ENCODE measurements around the gene CTNNA2.

GRCh38 chr2:80303006-80303908, 790.4 kb downstream of the CTNNA2 start:
- no peak for TF ChIP-seq SP1 (IDR thresholded peaks at IDR 0.05; ENCODE audit: low read depth, low read length)
- no peak for TF ChIP-seq HDAC6 (IDR thresholded peaks at IDR 0.05; ENCODE audit: low read depth, low read length)
- TF ChIP-seq CEBPB (IDR thresholded peaks at IDR 0.05; ENCODE audit: low read depth, low read length), result no peak
- TF ChIP-seq EP300 (IDR thresholded peaks at IDR 0.05; ENCODE audit: borderline replicate concordance in 1 of 2, low read depth in 2 of 2, low read length in 2 of 2), result no peak
- no peak for TF ChIP-seq NRF1 (IDR thresholded peaks at IDR 0.05; ENCODE audit: low read depth, low read length)
- TF ChIP-seq, protein P1, sequence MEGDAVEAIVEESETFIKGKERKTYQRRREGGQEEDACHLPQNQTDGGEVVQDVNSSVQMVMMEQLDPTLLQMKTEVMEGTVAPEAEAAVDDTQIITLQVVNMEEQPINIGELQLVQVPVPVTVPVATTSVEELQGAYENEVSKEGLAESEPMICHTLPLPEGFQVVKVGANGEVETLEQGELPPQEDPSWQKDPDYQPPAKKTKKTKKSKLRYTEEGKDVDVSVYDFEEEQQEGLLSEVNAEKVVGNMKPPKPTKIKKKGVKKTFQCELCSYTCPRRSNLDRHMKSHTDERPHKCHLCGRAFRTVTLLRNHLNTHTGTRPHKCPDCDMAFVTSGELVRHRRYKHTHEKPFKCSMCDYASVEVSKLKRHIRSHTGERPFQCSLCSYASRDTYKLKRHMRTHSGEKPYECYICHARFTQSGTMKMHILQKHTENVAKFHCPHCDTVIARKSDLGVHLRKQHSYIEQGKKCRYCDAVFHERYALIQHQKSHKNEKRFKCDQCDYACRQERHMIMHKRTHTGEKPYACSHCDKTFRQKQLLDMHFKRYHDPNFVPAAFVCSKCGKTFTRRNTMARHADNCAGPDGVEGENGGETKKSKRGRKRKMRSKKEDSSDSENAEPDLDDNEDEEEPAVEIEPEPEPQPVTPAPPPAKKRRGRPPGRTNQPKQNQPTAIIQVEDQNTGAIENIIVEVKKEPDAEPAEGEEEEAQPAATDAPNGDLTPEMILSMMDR (IDR thresholded peaks at IDR 0.05; ENCODE audit: control extremely low read depth in 1 of 3, insufficient read depth in 1 of 3, low read depth in 1 of 3, low read length in 3 of 3), result no peak
- 0 out of 4 replicates have a peak, but pooled peaks of 1 of the 2 experiments have one; percentile 15 for TF ChIP-seq SIN3A (conservative IDR thresholded peaks at IDR 0.05 in 1 of 2, IDR thresholded peaks at IDR 0.05 in 1 of 2; ENCODE audit: low read depth in 1 of 2, low read length in 2 of 2)
- TF ChIP-seq JUN (IDR thresholded peaks at IDR 0.05; ENCODE audit: low read depth, low read length), result no peak

All from H1 (cell line).